AG09309 (cell line): ENCODE results near the gene COQ2.
"Not testable (repeated sequence)": the region's sequence is repeated elsewhere in the genome, so short reads cannot be mapped to it uniquely, and the experiment has no call there.

Experiments
- DNase-seq: peaks from one replicate; pipeline ENCODE4 v3.0.0-alpha.2; 2010; ENCODE audit warnings: low read depth
- H3K4me3 ChIP-seq: 2 replicates; pipeline ENCODE4 v1.5.1; 2011; ENCODE audit warnings: mild to moderate bottlenecking, low read depth, low read length, moderate library complexity; ENCODE audit not compliant: control insufficient read depth
- TF ChIP-seq, protein P1 (sequence below): IDR thresholded peaks from 2 replicates; pipeline ENCODE4 v1.5.1; 2011; ENCODE audit warnings: mild to moderate bottlenecking, low read depth, low read length, inconsistent platforms; ENCODE audit not compliant: insufficient read depth, control insufficient read depth; ENCODE audit errors: missing control alignments

The COQ2 gene

GRCh38 chr4:83247415-83248357 is 36.9 kb downstream of the COQ2 start:
- TF ChIP-seq, protein P1, sequence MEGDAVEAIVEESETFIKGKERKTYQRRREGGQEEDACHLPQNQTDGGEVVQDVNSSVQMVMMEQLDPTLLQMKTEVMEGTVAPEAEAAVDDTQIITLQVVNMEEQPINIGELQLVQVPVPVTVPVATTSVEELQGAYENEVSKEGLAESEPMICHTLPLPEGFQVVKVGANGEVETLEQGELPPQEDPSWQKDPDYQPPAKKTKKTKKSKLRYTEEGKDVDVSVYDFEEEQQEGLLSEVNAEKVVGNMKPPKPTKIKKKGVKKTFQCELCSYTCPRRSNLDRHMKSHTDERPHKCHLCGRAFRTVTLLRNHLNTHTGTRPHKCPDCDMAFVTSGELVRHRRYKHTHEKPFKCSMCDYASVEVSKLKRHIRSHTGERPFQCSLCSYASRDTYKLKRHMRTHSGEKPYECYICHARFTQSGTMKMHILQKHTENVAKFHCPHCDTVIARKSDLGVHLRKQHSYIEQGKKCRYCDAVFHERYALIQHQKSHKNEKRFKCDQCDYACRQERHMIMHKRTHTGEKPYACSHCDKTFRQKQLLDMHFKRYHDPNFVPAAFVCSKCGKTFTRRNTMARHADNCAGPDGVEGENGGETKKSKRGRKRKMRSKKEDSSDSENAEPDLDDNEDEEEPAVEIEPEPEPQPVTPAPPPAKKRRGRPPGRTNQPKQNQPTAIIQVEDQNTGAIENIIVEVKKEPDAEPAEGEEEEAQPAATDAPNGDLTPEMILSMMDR: no peak
- H3K4me3 ChIP-seq: no peak overlapping the region
- no peak for DNase-seq

DNA sequence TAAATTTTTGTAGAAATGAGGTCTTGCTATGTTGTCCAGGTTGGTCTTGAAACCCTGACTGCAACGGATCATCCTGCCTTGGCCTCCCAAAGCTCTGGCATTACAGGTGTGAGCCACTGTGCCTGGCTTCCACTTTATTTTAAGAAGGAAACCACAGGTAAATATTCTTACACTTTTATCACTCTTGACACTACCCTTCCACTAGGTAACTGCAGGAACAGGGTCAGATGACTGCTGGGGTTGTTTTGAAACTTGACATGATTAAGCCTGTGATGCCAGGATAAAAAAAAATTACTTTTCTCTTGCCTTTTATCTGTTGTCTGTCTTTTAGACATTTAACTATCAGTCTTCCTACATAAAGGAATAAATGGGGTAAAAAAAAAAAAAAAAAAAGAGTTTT is 43.5 kb downstream of the COQ2 start:
- no peak for DNase-seq
- H3K4me3 ChIP-seq: no peak overlapping the region
- TF ChIP-seq, protein P1: no peak

DNA sequence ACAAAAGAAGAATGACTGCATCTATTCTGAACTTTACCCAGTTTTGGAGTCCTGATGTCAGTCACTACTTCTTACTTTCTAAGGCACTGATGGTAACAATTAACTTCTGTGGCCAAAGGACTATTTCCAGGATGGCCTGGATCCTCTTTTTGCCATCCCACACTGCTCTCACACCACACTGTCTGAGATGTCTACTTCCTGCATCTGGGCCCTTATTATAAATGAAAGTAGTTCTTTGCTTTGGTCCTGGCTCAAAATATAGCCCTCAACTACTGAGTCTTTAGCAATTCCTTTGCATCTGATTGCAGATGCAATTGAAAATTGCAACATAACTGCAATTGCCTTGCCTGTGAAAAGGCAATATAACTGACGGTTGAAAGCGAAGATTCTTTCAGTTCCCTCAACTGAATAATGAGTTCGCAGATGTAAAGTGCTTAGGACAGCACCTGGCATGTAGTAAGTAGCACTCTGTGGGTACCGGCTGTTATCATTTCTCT is 44.2 kb downstream of the COQ2 start:
- TF ChIP-seq, protein P1: no peak
- no peak for DNase-seq
- no peak overlapping the region for H3K4me3 ChIP-seq

DNA sequence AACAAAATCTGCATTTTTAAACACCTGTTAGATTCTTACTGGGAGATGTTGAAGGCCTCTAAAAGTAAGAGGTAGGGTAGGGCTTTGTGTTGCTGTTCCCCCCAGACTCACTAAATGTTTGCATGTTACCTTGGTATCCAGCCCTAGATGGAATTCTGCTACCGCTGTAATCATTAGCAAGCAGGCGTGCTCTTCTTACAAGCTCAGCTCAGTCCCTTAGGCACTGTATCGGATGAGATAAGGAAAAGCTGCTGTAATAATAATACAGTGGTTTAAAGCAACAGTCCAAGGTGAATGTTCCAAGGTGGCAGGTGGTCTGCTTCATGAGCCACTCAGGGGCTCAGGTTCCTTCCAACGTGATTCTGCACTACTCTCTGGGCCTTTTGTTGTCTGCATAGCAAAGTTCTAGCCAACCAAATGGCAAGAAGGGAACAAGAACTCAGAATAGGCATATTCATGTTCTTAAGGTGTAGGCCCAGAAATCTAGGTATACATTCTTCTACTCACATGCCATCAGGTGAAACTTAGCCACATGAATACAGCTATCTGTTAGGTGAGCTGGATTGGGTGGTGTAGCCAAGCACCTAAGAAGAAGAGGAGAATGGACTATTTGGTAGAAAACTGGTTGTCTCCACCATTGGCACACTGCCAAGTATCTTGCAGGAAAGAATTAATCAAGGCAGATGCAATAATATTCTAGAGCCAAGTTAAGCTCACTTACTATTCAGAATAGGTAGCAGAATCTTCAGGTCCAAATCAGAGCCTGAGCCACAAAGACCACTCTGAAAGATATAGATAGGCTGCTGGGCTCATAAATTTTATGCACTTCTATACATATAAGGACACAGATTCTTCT is 46.0 kb downstream of the COQ2 start:
- DNase-seq: no peak
- TF ChIP-seq, protein P1: no peak
- H3K4me3 ChIP-seq: no peak overlapping the region

DNA sequence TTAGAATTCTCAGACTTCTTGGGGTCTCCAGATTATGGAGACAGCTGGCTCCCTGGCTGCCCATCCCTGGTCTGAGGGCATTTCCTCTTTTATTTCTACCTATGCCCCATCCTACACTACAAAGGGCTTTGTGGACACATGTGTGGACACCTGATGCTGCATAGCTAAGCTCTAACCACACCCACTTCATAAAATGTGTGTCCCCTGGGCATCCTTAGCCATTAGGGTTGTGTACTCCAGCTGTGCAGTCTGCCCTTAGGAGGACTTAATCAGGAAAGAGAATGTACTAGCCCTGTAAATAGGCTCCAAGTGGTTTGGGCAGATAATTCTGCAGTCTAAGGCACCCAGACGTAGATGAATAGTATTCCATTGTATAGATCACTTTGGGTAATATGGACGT is 47.0 kb downstream of the COQ2 start:
- H3K4me3 ChIP-seq: no peak overlapping the region
- DNase-seq: no peak
- TF ChIP-seq, protein P1: no peak

DNA sequence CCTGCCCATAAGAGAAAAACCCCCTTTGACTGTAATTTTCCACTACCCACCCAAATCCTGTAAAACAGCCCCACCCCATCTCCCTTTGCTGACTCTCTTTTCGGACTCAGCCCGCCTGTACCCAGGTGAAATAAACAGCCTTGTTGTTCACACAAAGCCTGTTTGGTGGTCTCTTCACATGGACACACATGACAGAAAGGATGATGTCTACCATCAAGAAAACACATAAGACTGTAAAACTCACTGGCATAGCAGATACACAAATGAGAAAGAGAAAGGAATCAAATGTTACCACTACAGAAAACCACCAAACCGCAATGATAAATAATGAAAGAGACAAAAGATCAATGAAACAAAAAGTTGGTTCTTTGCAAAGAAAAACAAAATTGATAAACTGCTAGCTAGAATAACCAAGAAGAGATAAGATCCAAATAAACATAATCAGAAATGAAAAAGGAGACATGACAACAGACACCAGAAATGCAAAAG is 48.9 kb downstream of the COQ2 start:
- H3K4me3 ChIP-seq, DNase-seq: not testable (repeated sequence)
